Measurements from ENCODE around the gene NTSR1.

- TF ChIP-seq CTCF (IDR thresholded peaks at IDR 0.05): no peak
- TF ChIP-seq POLR2AphosphoS5 (IDR thresholded peaks at IDR 0.05): no peak
Observed at GRCh38 chr20:62697468-62697912, 11.1 kb upstream of the NTSR1 start.

All from sigmoid colon (tissue), 4 donors.